Keratinocyte (primary cell): ENCODE measurements around the gene INTU.

Source experiments
- EZH2 ChIP-seq: IDR thresholded peaks from one replicate; pipeline ENCODE4 v1.6.1; 2012; ENCODE audit warnings: inconsistent platforms, mild to moderate bottlenecking, low read length, moderate library complexity
- TF ChIP-seq, protein P1 (sequence below), 3 experiments: IDR thresholded peaks in 1 of 3; conservative IDR thresholded peaks in 1 of 3; optimal IDR thresholded peaks in 1 of 3; 2 replicates in 2 of 3; 3 replicates in 1 of 3; pipeline versions ENCODE3 to v1.5.1; 2011; ENCODE audit warnings: low read length in 3 of 3, mild to moderate bottlenecking in 3 of 3, moderate library complexity in 2 of 3, control low read depth in 1 of 3, inconsistent platforms in 1 of 3; ENCODE audit not compliant: insufficient read depth in 2 of 3; ENCODE audit errors: extremely low read depth in 1 of 3

DNA sequence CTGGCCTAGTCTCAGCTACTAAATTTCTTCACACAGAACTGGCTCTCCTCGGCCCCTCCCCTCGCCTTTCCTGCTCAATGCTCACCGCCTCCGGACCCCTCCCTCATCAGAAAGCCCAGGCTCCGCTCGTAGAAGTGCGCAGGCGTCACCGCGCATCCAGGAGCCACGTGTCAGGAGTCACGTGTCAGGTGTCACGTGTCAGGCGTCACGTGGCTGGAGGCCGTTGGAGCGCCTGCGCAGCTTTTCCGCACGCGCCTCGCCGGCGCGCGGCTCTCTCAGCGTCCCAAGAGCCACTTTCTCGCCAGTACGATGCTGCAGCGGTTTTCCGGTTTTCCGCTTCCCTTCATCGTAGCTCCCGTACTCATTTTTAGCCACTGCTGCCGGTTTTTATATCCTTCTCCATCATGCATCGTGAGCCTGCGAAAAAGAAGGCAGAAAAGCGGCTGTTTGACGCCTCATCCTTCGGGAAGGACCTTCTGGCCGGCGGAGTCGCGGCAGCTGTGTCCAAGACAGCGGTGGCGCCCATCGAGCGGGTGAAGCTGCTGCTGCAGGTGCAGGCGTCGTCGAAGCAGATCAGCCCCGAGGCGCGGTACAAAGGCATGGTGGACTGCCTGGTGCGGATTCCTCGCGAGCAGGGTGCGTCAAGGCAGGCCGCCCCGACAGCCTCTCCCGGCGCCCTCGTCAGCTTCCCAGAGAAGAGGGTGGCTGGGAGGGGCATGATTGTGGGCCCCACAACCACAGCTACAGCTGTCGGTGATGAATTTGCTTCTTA lies 97.6 kb downstream of the INTU start, which contains the start of gene SLC25A31:
- TF ChIP-seq, protein P1, sequence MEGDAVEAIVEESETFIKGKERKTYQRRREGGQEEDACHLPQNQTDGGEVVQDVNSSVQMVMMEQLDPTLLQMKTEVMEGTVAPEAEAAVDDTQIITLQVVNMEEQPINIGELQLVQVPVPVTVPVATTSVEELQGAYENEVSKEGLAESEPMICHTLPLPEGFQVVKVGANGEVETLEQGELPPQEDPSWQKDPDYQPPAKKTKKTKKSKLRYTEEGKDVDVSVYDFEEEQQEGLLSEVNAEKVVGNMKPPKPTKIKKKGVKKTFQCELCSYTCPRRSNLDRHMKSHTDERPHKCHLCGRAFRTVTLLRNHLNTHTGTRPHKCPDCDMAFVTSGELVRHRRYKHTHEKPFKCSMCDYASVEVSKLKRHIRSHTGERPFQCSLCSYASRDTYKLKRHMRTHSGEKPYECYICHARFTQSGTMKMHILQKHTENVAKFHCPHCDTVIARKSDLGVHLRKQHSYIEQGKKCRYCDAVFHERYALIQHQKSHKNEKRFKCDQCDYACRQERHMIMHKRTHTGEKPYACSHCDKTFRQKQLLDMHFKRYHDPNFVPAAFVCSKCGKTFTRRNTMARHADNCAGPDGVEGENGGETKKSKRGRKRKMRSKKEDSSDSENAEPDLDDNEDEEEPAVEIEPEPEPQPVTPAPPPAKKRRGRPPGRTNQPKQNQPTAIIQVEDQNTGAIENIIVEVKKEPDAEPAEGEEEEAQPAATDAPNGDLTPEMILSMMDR (optimal IDR thresholded peaks at IDR 0.05 in 1 of 3, IDR thresholded peaks at IDR 0.05 in 1 of 3, conservative IDR thresholded peaks at IDR 0.05 in 1 of 3; ENCODE audit: extremely low read depth in 1 of 3, insufficient read depth in 2 of 3, low read length in 3 of 3), result no peak
- no peak for TF ChIP-seq EZH2
